HG03196 (cell line): ENCODE data around the gene PPFIBP1.
"Not testable (repeated sequence)": the region's sequence is repeated elsewhere in the genome, so short reads cannot be mapped to it uniquely, and the experiment has no call there.

ENCODE experiments used
- ATAC-seq: cut with Tn5 transposase; IDR thresholded peaks from one replicate; pipeline ENCODE4 v1.9.1; 2021; ENCODE audit not compliant: unreplicated experiment

Gene PPFIBP1

DNA sequence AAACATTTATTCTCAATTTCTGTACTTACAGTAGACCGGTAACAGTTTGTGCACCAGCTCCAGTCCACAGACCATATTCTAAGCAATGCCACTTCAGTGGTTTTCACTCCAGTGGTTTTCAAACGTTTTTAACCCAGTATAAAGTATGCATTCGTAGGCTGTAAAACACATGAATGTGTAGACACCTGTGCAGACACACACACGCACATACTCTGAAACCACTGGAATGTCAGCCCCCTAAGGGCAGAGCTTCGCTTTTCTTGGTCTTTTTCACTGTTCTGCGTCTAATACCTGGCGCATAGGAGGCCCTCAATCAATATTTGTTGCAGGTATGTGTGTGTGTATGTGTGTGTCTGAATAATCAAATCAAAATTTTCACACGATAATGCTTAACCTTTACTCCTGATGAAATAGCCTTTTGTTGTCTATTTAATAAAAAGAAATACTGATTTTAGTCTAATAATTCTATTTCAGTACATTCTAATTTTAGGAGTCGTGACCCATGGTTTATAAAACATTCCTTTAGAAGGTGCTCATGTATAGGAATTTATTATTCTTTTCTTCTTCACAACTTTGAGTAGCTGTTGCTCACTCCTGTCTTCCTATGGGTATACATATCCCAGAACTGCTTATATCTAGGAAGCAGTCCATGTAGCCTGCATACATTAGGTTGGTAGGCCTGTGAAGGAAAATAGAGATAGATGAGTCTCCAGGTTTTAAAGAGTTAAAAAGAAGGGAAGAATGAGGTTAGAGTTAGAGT lies 98.6 kb downstream of the PPFIBP1 start:
- ATAC-seq = no peak

DNA sequence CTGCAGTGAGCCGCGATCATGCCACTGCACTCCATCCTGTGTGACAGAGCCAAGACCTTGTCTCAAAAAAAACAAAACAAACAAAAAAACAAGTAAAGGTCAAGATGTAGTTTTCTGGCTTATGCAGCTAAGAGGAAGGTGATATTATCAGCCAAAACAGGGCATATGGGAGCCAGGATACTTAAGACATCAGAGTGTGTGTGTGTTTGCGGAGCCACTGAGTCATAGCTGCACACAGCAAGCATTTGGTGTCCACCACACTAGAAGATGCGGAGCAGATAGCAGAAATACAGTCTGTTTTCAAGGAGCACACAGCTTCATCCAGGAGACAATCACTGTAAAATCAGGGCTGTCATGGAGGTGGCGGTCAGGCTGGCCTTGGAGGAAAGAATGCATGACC lies 99.6 kb downstream of the PPFIBP1 start:
- no peak for ATAC-seq

DNA sequence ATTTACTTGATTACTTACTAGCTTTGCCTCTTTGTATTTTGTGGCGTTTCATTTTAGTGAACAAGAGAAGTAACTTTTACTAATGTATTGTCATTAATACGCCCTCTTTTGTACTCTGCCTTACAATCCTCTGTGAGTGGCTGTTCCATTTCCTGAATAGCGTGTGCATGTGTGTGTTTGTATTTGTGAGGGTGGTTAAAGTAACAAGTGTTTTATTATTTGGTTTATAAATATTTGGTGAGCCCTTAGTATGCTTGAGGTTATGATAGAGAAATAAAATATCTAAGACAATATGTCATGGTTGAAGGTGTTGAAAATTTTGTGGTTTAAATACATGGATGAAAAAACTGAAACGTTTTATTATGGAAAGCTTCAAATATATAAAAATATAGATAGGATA lies 100.6 kb downstream of the PPFIBP1 start:
- no peak for ATAC-seq

- no peak for ATAC-seq
Measured at GRCh38 chr12:27627123-27627852, 103.3 kb downstream of the PPFIBP1 start.

DNA sequence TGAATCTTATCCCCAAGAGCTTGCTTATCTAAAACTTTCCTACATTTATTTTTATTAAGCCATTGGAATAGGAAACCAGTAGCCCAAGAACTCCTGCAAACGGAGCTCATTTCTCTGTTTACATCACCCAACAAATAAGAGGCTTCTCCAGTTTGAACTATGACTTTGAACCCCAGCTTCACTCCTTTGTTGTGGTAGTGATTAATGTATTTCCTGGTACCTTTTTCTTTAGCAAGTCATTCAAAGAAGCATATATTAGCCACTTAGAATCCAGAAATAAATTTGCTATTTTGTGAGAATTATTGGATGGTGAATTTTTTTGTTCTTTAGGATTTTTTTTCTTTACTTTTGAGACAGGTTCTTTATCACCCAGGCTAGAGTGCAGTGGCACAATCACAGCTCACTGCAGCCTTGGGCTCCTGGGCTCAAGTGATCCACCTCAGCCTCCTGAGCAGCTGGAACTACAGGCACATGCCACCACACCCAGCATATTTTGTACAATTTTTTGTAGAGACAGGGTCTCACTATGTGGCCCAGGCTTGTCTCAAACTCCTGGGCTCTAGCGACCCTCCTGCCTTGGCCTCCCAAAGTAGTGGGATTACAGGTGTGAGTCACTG lies 104.0 kb downstream of the PPFIBP1 start:
- not testable (repeated sequence) for ATAC-seq

DNA sequence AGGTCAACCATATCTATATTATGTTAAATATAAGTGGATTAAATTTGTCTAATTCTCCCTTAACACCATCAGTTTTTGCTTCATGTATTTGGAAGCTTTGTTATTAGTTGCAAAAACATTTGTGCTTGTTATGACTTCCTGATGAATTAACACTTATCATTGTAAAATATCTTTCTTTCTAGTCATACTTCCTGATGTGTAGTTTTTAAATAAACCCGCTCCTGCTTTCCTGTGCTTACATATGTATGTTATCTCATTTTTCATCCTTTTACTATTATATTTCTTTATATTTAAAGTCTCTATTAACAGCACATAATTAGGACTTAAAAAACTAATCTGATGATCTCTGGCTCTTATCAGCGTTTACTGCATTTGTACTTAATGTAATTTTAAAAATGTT lies 106.2 kb downstream of the PPFIBP1 start:
- ATAC-seq = not testable (repeated sequence)

DNA sequence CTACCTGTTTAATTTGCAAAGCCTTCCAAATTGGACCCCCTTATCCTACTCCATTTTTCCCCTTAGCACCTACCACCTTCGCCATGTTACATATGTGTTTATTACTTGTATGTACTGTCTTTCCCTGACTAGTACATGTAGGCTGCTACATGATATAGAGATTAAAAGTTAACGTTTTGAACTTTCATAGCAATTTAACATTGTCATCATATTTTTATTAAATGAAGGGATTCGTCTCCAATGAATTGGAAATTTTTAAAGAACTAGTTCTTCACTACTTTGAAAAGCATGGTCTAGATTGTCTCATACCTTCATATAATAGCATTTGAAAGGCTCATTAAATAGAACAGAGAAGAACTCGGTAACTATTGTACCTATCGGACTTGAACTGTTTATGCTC lies 107.4 kb downstream of the PPFIBP1 start:
- no peak for ATAC-seq

DNA sequence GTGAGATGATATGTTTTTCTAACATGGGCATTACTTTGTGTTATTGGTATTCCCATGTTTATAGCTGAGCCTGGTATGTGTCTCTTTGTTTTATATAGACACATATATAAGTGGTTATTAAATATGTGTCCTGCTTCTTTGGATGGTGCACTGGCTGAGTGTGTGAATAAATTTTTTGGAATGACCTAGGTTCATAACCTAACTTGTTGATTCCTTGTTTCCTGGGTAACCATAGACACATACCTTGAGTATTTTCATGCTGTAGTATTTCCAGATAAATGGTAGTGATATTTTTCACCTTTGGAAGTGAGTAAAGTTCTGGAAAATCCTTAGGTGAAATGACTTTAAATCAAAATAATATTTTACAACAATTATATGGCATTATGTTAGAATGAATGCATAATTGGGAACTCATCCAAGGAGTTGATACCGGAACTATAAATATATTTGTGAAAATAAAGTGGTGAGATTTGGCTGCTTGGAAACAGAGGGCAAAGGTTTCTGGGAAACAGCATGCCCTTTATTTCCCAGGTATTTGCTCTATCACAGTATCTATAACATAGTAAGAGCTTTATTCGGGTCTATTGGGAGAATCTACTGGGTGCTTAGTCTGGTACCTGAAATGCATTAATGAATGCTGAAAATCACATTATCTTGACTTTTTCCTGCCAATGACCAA lies 107.9 kb downstream of the PPFIBP1 start:
- ATAC-seq = no peak

- no peak for ATAC-seq
Measured at GRCh38 chr12:27635349-27635972, 111.5 kb downstream of the PPFIBP1 start.

DNA sequence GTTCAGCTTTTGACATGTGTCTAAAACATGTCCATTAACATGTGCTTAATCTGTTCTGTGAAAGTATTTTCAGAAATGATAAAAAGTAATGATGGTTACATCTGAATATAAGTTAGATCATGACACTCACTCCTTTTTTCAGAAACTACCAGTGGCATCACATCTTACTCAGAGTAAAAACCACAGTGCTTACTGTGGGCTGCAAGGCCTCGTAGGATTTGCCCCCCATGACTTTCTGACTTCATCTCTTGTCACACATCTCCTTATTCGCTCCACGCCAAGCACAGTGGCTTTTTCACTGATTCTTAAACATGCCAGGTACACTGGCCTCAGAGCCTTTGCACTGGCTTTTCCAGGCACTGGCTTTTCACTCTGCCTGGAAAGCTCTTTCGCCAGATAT lies 112.6 kb downstream of the PPFIBP1 start:
- not testable (repeated sequence) for ATAC-seq

GRCh38 chr12:27637524-27637923 lies 113.5 kb downstream of the PPFIBP1 start:
- no peak for ATAC-seq

- ATAC-seq = no peak
Measured at GRCh38 chr12:27639265-27639664, 115.3 kb downstream of the PPFIBP1 start.

DNA sequence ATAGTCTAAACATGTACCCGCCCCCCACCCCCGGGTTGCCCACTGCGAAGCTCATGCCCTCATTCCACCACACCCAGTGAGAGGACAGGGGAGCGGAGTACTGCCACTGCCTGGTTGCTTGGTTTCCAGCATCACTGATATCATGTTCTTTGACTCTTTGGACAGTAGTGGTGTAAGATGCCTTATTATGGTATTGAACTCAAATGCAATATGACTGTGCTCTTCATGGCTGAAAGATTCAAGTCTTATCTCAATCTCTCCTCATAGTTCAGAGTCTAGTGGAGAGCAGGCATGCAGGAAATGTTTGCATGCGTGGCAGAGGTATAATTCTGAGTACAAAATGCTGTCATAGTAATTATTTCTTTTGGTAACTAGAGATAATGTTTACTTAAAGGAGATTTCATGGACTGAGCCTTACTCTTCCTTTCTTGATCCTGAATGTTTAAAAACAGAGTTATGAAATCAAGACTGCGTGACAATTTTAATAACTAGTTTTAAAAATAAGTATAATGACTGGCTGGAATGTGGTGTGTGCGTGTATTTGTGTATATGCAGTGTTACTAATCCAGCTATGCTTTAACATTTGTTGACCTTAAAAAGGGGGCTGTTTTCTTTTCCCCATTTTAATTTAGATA lies 116.7 kb downstream of the PPFIBP1 start:
- not testable (repeated sequence) for ATAC-seq

GRCh38 chr12:27642361-27642760 lies 118.4 kb downstream of the PPFIBP1 start:
- not testable (repeated sequence) for ATAC-seq

GRCh38 chr12:27642892-27643291 lies 118.9 kb downstream of the PPFIBP1 start:
- ATAC-seq = not testable (repeated sequence)

- no peak for ATAC-seq
Measured at GRCh38 chr12:27644158-27644845, 120.3 kb downstream of the PPFIBP1 start.

GRCh38 chr12:27645671-27646070 lies 121.7 kb downstream of the PPFIBP1 start:
- ATAC-seq = no peak

DNA sequence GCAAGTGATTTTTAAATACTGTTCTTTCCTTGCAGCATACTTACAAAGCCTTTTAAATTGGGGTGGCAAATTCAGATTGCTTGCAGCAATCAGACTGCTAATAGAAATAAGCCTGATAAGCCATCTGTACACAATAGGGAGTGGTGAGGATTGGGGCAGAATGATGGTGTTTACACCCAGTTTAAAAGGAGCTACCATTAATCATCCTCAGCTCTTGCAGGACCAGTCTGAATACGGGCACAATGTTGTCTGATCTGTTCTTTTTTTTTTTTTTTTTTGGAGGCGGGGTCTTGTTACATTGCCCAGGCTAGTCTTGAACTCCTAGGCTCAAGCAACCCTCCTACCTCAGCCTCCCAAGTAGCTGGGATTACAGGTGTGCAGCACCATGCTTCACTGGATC lies 122.1 kb downstream of the PPFIBP1 start:
- no peak for ATAC-seq

- ATAC-seq = no peak
Measured at GRCh38 chr12:27650011-27650410, 126.0 kb downstream of the PPFIBP1 start.

- ATAC-seq = no peak
Measured at GRCh38 chr12:27651201-27651600, 127.2 kb downstream of the PPFIBP1 start.
